ENCODE results near the gene SFRP4. TPM values are rescaled to one million over a fixed set of nuclear protein-coding genes. Genes with fewer than 3 reads are reported as not detected.

The SFRP4 gene
- total and polyA plus RNA-seq, 2 donors (not counting 3 experiments of a cell fraction or from before 2014, with no cell fraction given), result not detected

- intact Hi-C loops (cut with micrococcal nuclease), result loop anchor here (2.0 to 5.0 kb wide), 2 partner anchors 191 to 403 kb away; no protein-coding TSS in a partner anchor
- no TSS peak for BruUV-seq (replicated peaks)
- H3K27me3 ChIP-seq (ENCODE audit: control insufficient read depth in 2 of 2, insufficient read depth in 2 of 2, low read length in 2 of 2), result peaks cover 29 to 37% of the 10 kb centered on the region in 2 experiments
- H3K9ac ChIP-seq (replicated peaks; ENCODE audit: extremely low read depth, insufficient read depth, low read length), result no peak overlapping the region
- H3K79me2 ChIP-seq (ENCODE audit: control insufficient read depth, insufficient read depth, low read length), result no peaks in the 10 kb centered on the region
- H3K9me1 ChIP-seq (replicated peaks; ENCODE audit: control insufficient read depth, extremely low read depth, insufficient read depth, low read length), result no peaks in the 10 kb centered on the region
- DNase-seq (ENCODE audit: low read depth, low spot score), result peak; percentile 3
- CTCF ChIA-PET, result interaction anchor here (1.3 to 3.6 kb wide), 8 partner anchors 9 to 458 kb away, joined by 3 to 23 read pairs (median 10); no protein-coding TSS in a partner anchor
- H3K4me3 ChIP-seq (replicated peaks in 1 of 3; ENCODE audit: insufficient read depth in 1 of 3, low read depth in 1 of 3, low read length in 3 of 3), result peak overlapping the region in 1 of 3 experiments; percentile 20
- no peaks in the 10 kb centered on the region for H3K36me3 ChIP-seq (ENCODE audit: control insufficient read depth in 2 of 2, extremely low read depth in 1 of 2, insufficient read depth in 2 of 2, low read length in 2 of 2)
- no peaks in the 10 kb centered on the region for H3K9me3 ChIP-seq (replicated peaks; ENCODE audit: control insufficient read depth, insufficient read depth, low read length)
- dilution Hi-C loops (cut with MboI; ENCODE audit: extremely low pct_ligation_motif_present, low sequenced_read_pairs), result no loop called here
- no peaks in the 10 kb centered on the region for H4K20me1 ChIP-seq (replicated peaks; ENCODE audit: control insufficient read depth, extremely low read depth, insufficient read depth, low read length)
- peak overlapping the region; percentile 22 for H3K4me2 ChIP-seq (ENCODE audit: insufficient read depth, low read length)
- POLR2A ChIA-PET, result no interaction called here
- no peak overlapping the region for H3K27ac ChIP-seq (ENCODE audit: insufficient read depth, low read depth, low read length)
- H3K4me1 ChIP-seq (ENCODE audit: control insufficient read depth, extremely low read depth, insufficient read depth, low read length), result peaks cover 4% of the 10 kb centered on the region
- no peak for FAIRE-seq
- TF ChIP-seq CTCF (IDR thresholded peaks at IDR 0.05; ENCODE audit: extremely low read depth in 1 of 2, insufficient read depth in 1 of 2, low read depth in 1 of 2, low read length in 2 of 2) (no peak), EZH2 (IDR thresholded peaks at IDR 0.05; ENCODE audit: borderline replicate concordance, low read depth, low read length, severe bottlenecking) (peak; percentile 76)
- peak overlapping the region; percentile 51 for H2AFZ ChIP-seq (ENCODE audit: low read depth, low read length)
Observed at GRCh38 chr7:37916017-37916672, 472 bp downstream of the SFRP4 start.

- H4K20me1 ChIP-seq (replicated peaks; ENCODE audit: control insufficient read depth, extremely low read depth, insufficient read depth, low read length), result no peaks in the 10 kb centered on the region
- DNase-seq (ENCODE audit: low read depth, low spot score) (no peak), FAIRE-seq (no peak)
- peaks cover 28 to 31% of the 10 kb centered on the region in 2 experiments for H3K27me3 ChIP-seq (ENCODE audit: control insufficient read depth in 2 of 2, insufficient read depth in 2 of 2, low read length in 2 of 2)
- H3K4me3 ChIP-seq (replicated peaks in 1 of 3; ENCODE audit: insufficient read depth in 1 of 3, low read depth in 1 of 3, low read length in 3 of 3), result no peak overlapping the region
- H3K79me2 ChIP-seq (ENCODE audit: control insufficient read depth, insufficient read depth, low read length), result no peaks in the 10 kb centered on the region
- intact Hi-C loops (cut with micrococcal nuclease), result loop anchor here (5.0 kb wide), 1 partner anchor 192 kb away; no protein-coding TSS in a partner anchor
- TF ChIP-seq EZH2 (IDR thresholded peaks at IDR 0.05; ENCODE audit: borderline replicate concordance, low read depth, low read length, severe bottlenecking) (no peak), MAX (IDR thresholded peaks at IDR 0.05; ENCODE audit: insufficient read depth, insufficient read length) (no peak), GATA2 (IDR thresholded peaks at IDR 0.05; ENCODE audit: insufficient read depth, insufficient read length, low read depth, low read length) (no peak), MYC (IDR thresholded peaks at IDR 0.05; ENCODE audit: low read depth, low read length) (no peak), CTCF (IDR thresholded peaks at IDR 0.05; ENCODE audit: extremely low read depth in 1 of 2, insufficient read depth in 1 of 2, low read depth in 1 of 2, low read length in 2 of 2) (no peak), POLR2A (IDR thresholded peaks at IDR 0.05; ENCODE audit: low read depth, low read length) (no peak), JUN (IDR thresholded peaks at IDR 0.05; ENCODE audit: borderline replicate concordance, insufficient read depth, insufficient read length, low read depth) (no peak), POLR2AphosphoS5 (IDR thresholded peaks at IDR 0.05; ENCODE audit: insufficient read depth, low read depth, low read length) (no peak), FOS (IDR thresholded peaks at IDR 0.05; ENCODE audit: borderline replicate concordance, insufficient read depth, low read length) (no peak)
- POLR2A ChIA-PET, result no interaction called here
- dilution Hi-C loops (cut with MboI; ENCODE audit: extremely low pct_ligation_motif_present, low sequenced_read_pairs), result no loop called here
- no TSS peak for BruUV-seq (replicated peaks)
- CTCF ChIA-PET, result interaction anchor here (3.6 kb wide), 1 partner anchor 13 kb away, joined by 23 read pairs; no protein-coding TSS in a partner anchor
- no peak overlapping the region for H3K4me2 ChIP-seq (ENCODE audit: insufficient read depth, low read length)
- peaks cover 4% of the 10 kb centered on the region for H3K4me1 ChIP-seq (ENCODE audit: control insufficient read depth, extremely low read depth, insufficient read depth, low read length)
- H3K27ac ChIP-seq (ENCODE audit: insufficient read depth, low read depth, low read length), result no peak overlapping the region
- H3K9ac ChIP-seq (replicated peaks; ENCODE audit: extremely low read depth, insufficient read depth, low read length), result no peak overlapping the region
- H3K36me3 ChIP-seq (ENCODE audit: control insufficient read depth in 2 of 2, extremely low read depth in 1 of 2, insufficient read depth in 2 of 2, low read length in 2 of 2), result no peaks in the 10 kb centered on the region
- H3K9me3 ChIP-seq (replicated peaks; ENCODE audit: control insufficient read depth, insufficient read depth, low read length), result no peaks in the 10 kb centered on the region
- H3K9me1 ChIP-seq (replicated peaks; ENCODE audit: control insufficient read depth, extremely low read depth, insufficient read depth, low read length), result no peaks in the 10 kb centered on the region
- H2AFZ ChIP-seq (ENCODE audit: low read depth, low read length), result no peak overlapping the region
Observed at GRCh38 chr7:37915438-37915837, 1.2 kb downstream of the SFRP4 start.
